Keratinocyte (primary cell): ENCODE measurements around the gene TXNRD1.

Experiments
- CTCF ChIP-seq, 3 experiments: IDR thresholded peaks in 1 of 3; conservative IDR thresholded peaks in 1 of 3; optimal IDR thresholded peaks in 1 of 3; 2 replicates in 2 of 3; 3 replicates in 1 of 3; pipeline versions ENCODE3 to v1.5.1; 2011; ENCODE audit warnings: low read length in 3 of 3, mild to moderate bottlenecking in 3 of 3, moderate library complexity in 2 of 3, control low read depth in 1 of 3, inconsistent platforms in 1 of 3; ENCODE audit not compliant: insufficient read depth in 2 of 3; ENCODE audit errors: extremely low read depth in 1 of 3
- EZH2 ChIP-seq: IDR thresholded peaks from one replicate; pipeline ENCODE4 v1.6.1; 2012; ENCODE audit warnings: inconsistent platforms, mild to moderate bottlenecking, low read length, moderate library complexity

DNA sequence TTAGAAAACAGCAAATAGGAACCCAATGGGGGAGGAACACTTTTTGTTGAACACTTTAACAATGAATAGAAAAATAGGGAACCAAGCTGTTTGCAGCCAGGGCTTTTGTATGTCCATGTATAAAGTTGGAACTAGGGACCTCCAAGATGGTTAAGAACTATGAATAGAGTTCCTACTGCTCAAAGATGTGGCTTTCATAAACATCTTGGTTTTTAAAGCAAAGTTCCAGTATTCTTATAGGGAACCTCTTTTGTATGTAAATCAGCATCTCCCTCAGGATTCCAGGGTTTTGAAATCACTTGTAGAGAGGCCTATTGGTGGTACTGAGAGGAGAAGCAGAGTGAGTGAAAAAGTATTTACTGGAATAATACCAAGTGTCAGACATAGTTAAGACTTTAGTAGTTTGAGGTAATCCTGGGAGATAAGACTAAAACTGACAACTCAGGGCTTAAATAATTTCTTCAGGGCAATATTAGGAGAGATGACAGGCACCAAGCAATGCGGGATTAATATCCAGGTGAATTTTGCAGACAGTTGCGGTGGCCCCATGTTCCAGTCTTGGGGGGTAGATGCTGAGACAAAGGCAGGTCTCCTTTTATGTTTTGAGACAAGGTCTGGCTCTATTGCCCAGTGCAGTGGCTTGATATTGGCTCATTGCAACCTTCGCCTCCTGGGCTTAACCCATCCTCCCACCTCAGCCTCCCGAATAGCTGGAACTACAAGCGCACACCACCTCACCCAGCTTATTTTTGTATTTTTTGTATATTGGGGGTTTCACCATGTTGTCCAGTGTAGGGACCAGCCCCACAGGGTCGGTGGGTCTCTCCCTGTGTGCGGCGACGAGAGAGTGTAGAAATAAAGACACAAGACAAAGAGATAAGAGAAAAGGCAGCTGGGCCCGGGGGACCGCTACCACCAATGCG lies 77.6 kb downstream of the TXNRD1 start:
- no peak for TF ChIP-seq CTCF (optimal IDR thresholded peaks at IDR 0.05 in 1 of 3, IDR thresholded peaks at IDR 0.05 in 1 of 3, conservative IDR thresholded peaks at IDR 0.05 in 1 of 3; ENCODE audit: extremely low read depth in 1 of 3, insufficient read depth in 2 of 3, low read length in 3 of 3)
- no peak for TF ChIP-seq EZH2
